Vagina (tissue), 2 donors: Measurements from ENCODE around the gene GLCE.

Source experiments
- POLR2A ChIP-seq, 2 donors: fragments of 450-650 bp; IDR thresholded peaks; one replicate each; pipeline ENCODE4 v1.6.1; 2017; ENCODE audit warnings: antibody characterized with exemption in 2 of 2, mild to moderate bottlenecking in 2 of 2, moderate library complexity in 2 of 2
- POLR2AphosphoS5 ChIP-seq, 2 donors: sonication (generic); formaldehyde crosslinking; IDR thresholded peaks; one replicate each; pipeline ENCODE4 v1.9.0; 2017; ENCODE audit warnings: antibody characterized with exemption in 2 of 2, mild to moderate bottlenecking in 2 of 2, low read depth in 1 of 2; ENCODE audit not compliant: insufficient read depth in 1 of 2

GRCh38 chr15:69271217-69271616, 110.8 kb downstream of the GLCE start:
- TF ChIP-seq POLR2AphosphoS5 (IDR thresholded peaks at IDR 0.05; ENCODE audit: insufficient read depth in 1 of 2, low read depth in 1 of 2) (no peak), POLR2A (IDR thresholded peaks at IDR 0.05) (no peak)
